Activated CD4-positive, alpha-beta T cell treated with anti-CD3 and anti-CD28 coated beads, Interleukin-2, Interleukin-4, amounts not matched to agents 100 ng/mL and 50 ng/mL, durations not matched to agents 16 hours and 8 hours (primary cell): ENCODE measurements around the gene RXRA.

Experiments
- DNase-seq: peaks from one replicate; pipeline ENCODE4 v3.0.0-alpha.2; 2020; ENCODE audit warnings: low spot score

RXRA gene

GRCh38 chr9:134455021-134455471, 128.8 kb downstream of the RXRA start:
- no peak for DNase-seq

GRCh38 chr9:134455537-134455933, 129.3 kb downstream of the RXRA start:
- DNase-seq: no peak

GRCh38 chr9:134455934-134456755, 129.9 kb downstream of the RXRA start:
- peak; percentile 40 for DNase-seq

GRCh38 chr9:134456756-134457305, 130.6 kb downstream of the RXRA start:
- DNase-seq: no peak

GRCh38 chr9:134457321-134458206, 131.3 kb downstream of the RXRA start:
- DNase-seq: no peak

GRCh38 chr9:134458207-134459108, 132.2 kb downstream of the RXRA start:
- DNase-seq: no peak

GRCh38 chr9:134459164-134459563, 132.9 kb downstream of the RXRA start:
- DNase-seq: no peak

GRCh38 chr9:134459573-134459972, 133.3 kb downstream of the RXRA start:
- no peak for DNase-seq

- DNase-seq: no peak
These were observed 134.0 kb downstream of the RXRA start for GRCh38 chr9:134460206-134460605.

- DNase-seq: no peak
These were observed 134.6 kb downstream of the RXRA start for GRCh38 chr9:134460896-134461295.

- no peak for DNase-seq
These were observed 135.2 kb downstream of the RXRA start for GRCh38 chr9:134461426-134461982.

- DNase-seq: no peak
These were observed 136.1 kb downstream of the RXRA start for GRCh38 chr9:134462318-134462717.

GRCh38 chr9:134463280-134463679, 137.0 kb downstream of the RXRA start:
- no peak for DNase-seq

GRCh38 chr9:134466869-134467616, 140.8 kb downstream of the RXRA start:
- DNase-seq: no peak

GRCh38 chr9:134468358-134468757, 142.1 kb downstream of the RXRA start:
- DNase-seq: no peak

- no peak for DNase-seq
These were observed 143.0 kb downstream of the RXRA start for GRCh38 chr9:134469041-134469875.

GRCh38 chr9:134472256-134472655, 146.0 kb downstream of the RXRA start:
- no peak for DNase-seq

- no peak for DNase-seq
These were observed 147.1 kb downstream of the RXRA start for GRCh38 chr9:134473141-134474054.

GRCh38 chr9:134474055-134474370, 147.8 kb downstream of the RXRA start:
- no peak for DNase-seq
